ENCODE measurements around the gene PCBP3.

- TF ChIP-seq CTCF (IDR thresholded peaks at IDR 0.05) (no peak), POLR2A (IDR thresholded peaks at IDR 0.05) (no peak)
Observed at GRCh38 chr21:45724345-45724961, 80.9 kb downstream of the PCBP3 start.
